ENCODE results near the gene ADK. TPM values are rescaled to one million over a fixed set of nuclear protein-coding genes. Genes with fewer than 3 reads are reported as not detected.
A peak's percentile ranks its signal among the peaks of the same experiment; 100 is the strongest.

ADK gene
- 10 to 100 TPM; 56.5 to 57.4 TPM for total RNA-seq

DNA sequence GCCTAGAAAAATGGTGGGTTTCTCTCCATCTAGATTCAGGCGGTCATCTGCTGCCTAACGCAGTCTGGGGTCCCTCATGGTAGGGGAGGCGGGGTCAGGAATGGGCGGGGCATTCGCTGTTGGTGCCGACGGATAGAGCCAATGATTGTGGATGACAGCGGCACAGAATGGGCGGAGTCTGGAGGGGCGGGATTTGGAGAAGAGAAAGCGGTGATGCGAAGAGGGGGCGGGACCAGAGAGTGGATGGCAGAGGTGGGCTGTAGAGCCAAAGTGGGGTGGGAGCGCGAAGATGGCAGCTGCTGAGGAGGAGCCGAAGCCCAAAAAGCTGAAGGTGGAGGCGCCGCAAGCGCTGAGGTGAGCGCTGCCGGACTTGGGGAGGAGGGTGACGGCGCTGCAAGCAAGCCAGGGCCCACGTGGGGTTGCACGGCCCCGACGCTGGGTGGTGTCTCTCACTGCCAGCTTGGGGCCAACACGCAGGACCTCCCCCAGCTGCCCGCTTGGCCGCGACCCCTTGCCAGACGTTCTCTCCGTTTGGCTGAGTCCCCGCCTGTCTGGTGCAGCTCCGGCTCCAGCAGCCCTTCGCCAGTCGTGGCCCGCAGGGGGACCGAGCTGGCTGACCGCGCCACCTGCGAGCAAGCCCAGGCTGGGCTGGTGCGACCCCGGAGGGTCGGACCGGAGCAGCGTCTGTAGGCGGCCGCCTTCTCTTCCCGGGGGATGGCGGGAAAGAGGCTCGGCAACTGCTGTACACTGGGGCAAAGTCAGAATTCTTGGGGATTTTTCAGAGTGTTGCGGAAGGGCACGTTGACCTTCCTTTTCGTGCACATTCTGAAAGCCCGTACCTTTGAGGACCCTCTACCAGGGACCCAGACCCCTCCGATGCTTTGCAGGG, at the start of gene ADK:
ADK (plus strand) TSS at position 232 of the 889 bp plus-strand sequence; CDS start at position 290, 58 bp downstream.
- Mint-ChIP-seq H3K36me3 (peaks cover 10% of the 10 kb centered on the region), H3K4me1 (peaks cover 39% of the 10 kb centered on the region), H3K27me3 (no peaks in the 10 kb centered on the region), H3K27ac (peak within 1 kb of the TSS; percentile 61), H3K4me3 (no peak within 1 kb of the TSS), H3K9me3 (no peaks in the 10 kb centered on the region)
- peak; percentile 99 for DNase-seq

DNA sequence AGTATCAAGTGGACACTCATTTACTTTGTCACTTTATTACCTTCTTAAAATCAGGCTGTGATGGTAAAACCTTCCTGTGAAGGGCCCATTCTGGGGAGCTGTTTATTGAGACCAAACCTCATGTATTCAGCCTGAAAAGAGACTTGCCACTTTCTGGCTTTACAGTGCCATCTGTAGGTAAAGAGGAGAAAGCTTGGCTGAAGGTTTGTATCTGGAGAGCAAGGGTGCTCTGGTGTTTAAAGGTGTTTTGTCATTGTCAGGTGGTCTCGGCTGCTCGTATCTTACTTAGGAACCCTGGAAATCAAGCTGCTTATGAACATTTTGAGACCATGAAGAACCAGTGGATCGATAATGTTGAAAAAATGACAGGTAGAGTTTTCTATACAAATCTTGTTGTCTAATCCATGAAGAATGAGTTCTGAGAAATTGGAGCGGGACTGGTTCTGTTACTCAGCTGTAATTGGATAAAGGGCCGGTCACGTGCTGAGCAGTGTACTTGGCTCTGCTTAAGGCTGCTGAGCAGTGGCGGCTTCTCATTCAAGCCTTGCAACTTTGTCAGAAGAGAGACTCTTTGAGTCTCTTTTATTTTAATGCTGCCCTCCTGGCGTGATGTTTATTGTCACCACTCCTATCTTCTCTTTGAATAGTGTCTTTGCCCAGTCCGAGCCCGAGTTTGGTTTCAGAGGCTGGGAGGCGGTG, 47.3 kb upstream of the ADK start:
- peaks cover 5% of the 10 kb centered on the region for H3K36me3 Mint-ChIP-seq
- H3K27me3 Mint-ChIP-seq = no peaks in the 10 kb centered on the region
- no peaks in the 10 kb centered on the region for H3K4me1 Mint-ChIP-seq
- no peak for DNase-seq
- H3K9me3 Mint-ChIP-seq = no peaks in the 10 kb centered on the region
- no peak overlapping the region for H3K27ac Mint-ChIP-seq
- no peak overlapping the region for H3K4me3 Mint-ChIP-seq

DNA sequence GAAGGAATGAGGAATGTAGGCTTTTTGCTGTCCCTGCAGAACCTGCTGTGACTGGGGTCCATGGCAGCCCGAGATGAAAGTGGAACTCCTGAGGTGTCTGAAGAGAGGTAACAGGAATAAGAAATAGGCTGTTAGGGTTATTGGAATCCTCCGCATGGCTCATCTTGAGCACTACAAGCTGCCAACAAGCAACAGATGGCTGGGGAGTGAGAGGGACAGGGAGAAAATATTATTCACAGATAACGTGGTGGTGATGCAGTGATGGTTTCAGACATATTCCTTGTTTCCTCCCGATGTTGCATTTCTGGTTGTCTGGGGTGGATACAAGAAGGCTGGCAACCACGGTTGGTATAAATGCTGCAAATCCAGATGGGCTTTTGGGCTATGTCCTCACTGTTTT, 46.5 kb upstream of the ADK start:
- Mint-ChIP-seq H3K4me3 (no peak overlapping the region), H3K4me1 (no peaks in the 10 kb centered on the region), H3K27me3 (no peaks in the 10 kb centered on the region), H3K36me3 (peaks cover 5% of the 10 kb centered on the region), H3K9me3 (no peaks in the 10 kb centered on the region), H3K27ac (no peak overlapping the region)
- DNase-seq = no peak

DNA sequence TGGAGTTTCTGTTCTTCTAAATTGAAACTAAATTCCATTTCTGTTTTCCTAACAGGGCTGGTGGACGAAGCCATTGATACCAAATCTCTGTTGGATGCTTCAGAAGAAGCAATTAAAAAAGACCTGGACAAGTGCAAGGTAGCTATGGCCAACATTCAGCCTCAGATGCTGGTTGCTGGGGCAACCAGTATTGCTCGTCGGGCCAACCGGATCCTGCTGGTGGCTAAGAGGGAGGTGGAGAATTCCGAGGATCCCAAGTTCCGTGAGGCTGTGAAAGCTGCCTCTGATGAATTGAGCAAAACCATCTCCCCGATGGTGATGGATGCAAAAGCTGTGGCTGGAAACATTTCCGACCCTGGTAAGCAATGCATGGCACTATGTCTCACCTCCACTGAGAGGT, 46.0 kb upstream of the ADK start:
- peaks cover 5% of the 10 kb centered on the region for H3K36me3 Mint-ChIP-seq
- H3K27me3 Mint-ChIP-seq = no peaks in the 10 kb centered on the region
- no peaks in the 10 kb centered on the region for H3K4me1 Mint-ChIP-seq
- no peaks in the 10 kb centered on the region for H3K9me3 Mint-ChIP-seq
- no peak overlapping the region for H3K4me3 Mint-ChIP-seq
- no peak for DNase-seq
- H3K27ac Mint-ChIP-seq = no peak overlapping the region

DNA sequence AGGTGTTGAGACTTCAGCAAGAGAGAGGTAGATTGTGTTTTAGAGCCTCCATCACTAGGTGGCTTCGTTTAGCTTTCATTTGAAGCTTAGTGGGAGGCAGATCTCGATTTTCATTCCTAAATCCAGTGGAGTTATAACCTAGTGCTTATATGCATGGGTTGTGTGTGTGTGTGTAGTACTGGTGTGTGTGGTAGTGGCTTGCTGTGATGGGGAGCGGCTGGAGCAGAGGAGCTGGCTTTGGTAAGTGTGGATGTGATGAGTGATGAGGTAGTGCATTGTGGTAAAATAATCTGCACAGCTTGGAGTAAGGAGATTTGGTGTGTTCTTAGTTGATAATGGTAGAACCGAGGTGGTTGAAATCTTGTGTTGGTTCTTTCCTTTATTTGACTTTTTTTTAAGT, 43.6 kb upstream of the ADK start:
- Mint-ChIP-seq H3K27ac (no peak overlapping the region), H3K9me3 (no peaks in the 10 kb centered on the region), H3K27me3 (no peaks in the 10 kb centered on the region), H3K4me1 (no peaks in the 10 kb centered on the region), H3K36me3 (peaks cover 9% of the 10 kb centered on the region), H3K4me3 (no peak overlapping the region)
- no peak for DNase-seq

DNA sequence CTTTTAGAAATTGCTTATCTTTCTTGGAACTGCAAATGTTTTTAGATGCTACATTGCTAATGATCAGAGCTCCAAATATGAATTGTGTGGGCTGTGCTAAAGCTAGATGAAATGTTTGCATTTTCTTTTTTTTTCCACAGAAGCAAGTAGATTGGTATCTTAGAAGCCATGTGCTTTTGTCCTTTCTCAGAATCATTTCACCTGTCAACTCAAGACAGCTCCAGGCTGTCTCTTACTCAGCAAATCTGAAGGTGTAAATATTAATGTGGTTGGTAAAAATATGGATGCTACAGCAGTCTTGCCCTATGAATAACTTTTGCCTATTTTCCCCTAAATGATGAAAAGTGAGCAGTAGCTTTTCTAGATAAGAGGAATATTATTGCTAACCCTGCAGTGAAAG, 41.6 kb upstream of the ADK start:
- no peaks in the 10 kb centered on the region for H3K27me3 Mint-ChIP-seq
- no peaks in the 10 kb centered on the region for H3K4me1 Mint-ChIP-seq
- no peak overlapping the region for H3K4me3 Mint-ChIP-seq
- DNase-seq = no peak
- peaks cover 13% of the 10 kb centered on the region for H3K36me3 Mint-ChIP-seq
- no peaks in the 10 kb centered on the region for H3K9me3 Mint-ChIP-seq
- no peak overlapping the region for H3K27ac Mint-ChIP-seq

DNA sequence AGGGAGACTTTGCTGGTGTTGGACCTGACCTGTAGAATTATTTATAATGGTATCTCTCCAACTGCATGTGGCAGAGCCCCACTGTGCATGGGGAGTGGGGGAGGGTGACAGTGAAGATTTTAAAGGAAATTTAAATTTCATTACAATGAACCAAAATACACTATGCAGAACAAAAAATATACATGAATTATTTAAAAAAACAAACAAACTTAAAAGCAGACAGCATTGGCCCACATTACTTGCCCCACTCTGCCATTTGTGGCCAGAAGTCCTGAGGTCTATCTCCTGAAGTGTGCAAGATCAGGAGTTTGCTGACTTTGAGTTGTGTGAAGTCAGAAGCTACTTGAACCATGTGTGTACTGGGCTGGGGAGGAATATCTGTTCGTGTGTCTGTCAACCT, 40.9 kb upstream of the ADK start:
- Mint-ChIP-seq H3K4me3 (no peak overlapping the region), H3K27ac (no peak overlapping the region)

DNA sequence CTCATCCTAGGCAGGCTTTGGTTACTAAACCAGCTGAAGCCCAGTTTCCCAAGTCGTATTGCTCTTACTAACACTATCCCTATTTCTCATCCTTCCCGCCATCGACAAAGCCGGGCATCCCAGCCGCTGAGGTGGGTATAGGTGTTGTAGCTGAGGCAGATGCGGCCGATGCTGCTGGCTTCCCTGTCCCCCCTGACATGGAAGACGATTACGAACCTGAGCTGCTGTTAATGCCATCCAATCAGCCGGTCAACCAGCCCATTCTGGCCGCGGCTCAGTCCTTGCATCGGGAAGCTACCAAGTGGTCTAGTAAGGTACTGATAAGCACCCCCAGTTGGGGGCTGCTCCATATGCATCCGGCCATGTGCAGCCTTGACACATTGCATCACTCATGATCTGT, 39.2 kb upstream of the ADK start:
- H3K27me3 Mint-ChIP-seq = no peaks in the 10 kb centered on the region
- no peak overlapping the region for H3K4me3 Mint-ChIP-seq
- H3K27ac Mint-ChIP-seq = no peak overlapping the region
- H3K9me3 Mint-ChIP-seq = no peaks in the 10 kb centered on the region
- peaks cover 19% of the 10 kb centered on the region for H3K36me3 Mint-ChIP-seq
- no peaks in the 10 kb centered on the region for H3K4me1 Mint-ChIP-seq
- no peak for DNase-seq

More for the DNA sequence above, 40.9 kb upstream of the ADK start:
- Mint-ChIP-seq H3K27me3 (no peaks in the 10 kb centered on the region), H3K4me1 (no peaks in the 10 kb centered on the region), H3K9me3 (no peaks in the 10 kb centered on the region), H3K36me3 (peaks cover 14% of the 10 kb centered on the region)
- no peak for DNase-seq

DNA sequence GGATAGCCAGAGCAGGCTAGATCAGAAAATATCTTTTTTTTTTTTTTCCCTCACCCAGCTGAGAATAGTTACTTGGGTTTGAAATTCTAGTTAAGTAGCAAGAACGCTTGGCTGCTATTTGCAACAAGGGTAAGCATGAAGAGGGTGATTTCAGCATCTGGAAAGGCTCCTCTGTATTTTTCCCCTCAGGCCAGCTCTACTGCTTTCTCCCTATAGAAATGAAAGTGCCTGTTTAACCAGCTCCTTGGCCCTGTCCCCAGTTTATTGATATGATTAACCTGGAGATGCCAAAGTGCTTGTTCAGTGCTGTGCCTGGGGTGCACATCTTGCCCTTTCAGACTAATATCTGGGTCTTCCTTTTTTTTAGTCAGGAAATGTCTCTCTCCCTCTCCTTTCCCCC, 37.5 kb upstream of the ADK start:
- H3K4me3 Mint-ChIP-seq = no peak overlapping the region
- peaks cover 4% of the 10 kb centered on the region for H3K4me1 Mint-ChIP-seq
- no peaks in the 10 kb centered on the region for H3K27me3 Mint-ChIP-seq
- DNase-seq = no peak
- H3K27ac Mint-ChIP-seq = no peak overlapping the region
- no peaks in the 10 kb centered on the region for H3K9me3 Mint-ChIP-seq
- H3K36me3 Mint-ChIP-seq = peaks cover 26% of the 10 kb centered on the region

DNA sequence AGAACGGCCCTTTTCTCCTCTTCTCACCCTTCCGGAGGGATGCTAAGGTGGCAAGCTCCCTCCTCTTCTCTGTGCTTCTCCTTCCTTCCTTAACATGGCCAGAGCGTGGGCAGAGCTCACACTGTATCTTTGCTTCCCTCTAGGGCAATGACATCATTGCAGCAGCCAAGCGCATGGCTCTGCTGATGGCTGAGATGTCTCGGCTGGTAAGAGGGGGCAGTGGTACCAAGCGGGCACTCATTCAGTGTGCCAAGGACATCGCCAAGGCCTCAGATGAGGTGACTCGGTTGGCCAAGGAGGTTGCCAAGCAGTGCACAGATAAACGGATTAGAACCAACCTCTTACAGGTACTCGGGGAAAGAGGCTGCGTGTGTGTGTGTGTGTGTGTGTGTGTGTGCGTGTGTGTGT, 37.0 kb upstream of the ADK start:
- H3K27me3 Mint-ChIP-seq = no peaks in the 10 kb centered on the region
- no peak overlapping the region for H3K27ac Mint-ChIP-seq
- H3K9me3 Mint-ChIP-seq = no peaks in the 10 kb centered on the region
- H3K36me3 Mint-ChIP-seq = peaks cover 29% of the 10 kb centered on the region
- peaks cover 4% of the 10 kb centered on the region for H3K4me1 Mint-ChIP-seq
- H3K4me3 Mint-ChIP-seq = no peak overlapping the region
- DNase-seq = no peak

DNA sequence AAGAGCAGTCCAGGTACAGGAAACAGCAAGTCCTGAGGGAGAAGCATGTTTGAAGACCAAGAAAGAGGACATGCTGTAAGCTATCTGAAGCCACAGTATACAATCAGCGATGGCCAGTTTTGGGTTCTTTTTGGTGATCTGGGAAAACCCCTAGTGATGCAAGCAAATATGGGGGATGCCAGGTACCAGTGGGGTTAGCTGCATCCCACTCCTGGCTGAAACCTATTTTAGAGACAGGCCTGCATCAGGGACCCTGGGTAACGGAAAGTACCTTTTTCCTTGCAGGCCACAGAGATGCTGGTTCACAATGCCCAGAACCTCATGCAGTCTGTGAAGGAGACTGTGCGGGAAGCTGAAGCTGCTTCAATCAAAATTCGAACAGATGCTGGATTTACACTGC, 33.3 kb upstream of the ADK start:
- Mint-ChIP-seq H3K27me3 (no peaks in the 10 kb centered on the region), H3K4me1 (peaks cover 8% of the 10 kb centered on the region), H3K4me3 (no peak overlapping the region), H3K36me3 (peaks cover 46% of the 10 kb centered on the region), H3K27ac (peak overlapping the region; percentile 74), H3K9me3 (no peaks in the 10 kb centered on the region)
- peak; percentile 3 for DNase-seq

DNA sequence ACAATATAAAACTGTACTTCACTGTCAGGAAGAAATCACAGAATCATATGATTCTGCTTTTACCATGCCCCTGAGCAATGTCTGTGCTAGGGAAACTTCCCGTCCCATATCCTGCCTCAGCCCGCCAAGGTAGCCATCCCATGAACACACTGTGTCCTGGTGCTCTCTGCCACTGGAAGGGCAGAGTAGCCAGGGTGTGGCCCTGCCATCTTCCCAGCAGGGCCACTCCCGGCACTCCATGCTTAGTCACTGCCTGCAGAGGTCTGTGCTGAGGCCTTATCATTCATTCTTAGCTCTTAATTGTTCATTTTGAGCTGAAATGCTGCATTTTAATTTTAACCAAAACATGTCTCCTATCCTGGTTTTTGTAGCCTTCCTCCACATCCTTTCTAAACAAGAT, 32.2 kb upstream of the ADK start:
- peaks cover 11% of the 10 kb centered on the region for H3K4me1 Mint-ChIP-seq
- peaks cover 45% of the 10 kb centered on the region for H3K36me3 Mint-ChIP-seq
- H3K4me3 Mint-ChIP-seq = no peak overlapping the region
- no peaks in the 10 kb centered on the region for H3K27me3 Mint-ChIP-seq
- no peak for DNase-seq
- H3K9me3 Mint-ChIP-seq = no peaks in the 10 kb centered on the region
- H3K27ac Mint-ChIP-seq = peak overlapping the region; percentile 49

DNA sequence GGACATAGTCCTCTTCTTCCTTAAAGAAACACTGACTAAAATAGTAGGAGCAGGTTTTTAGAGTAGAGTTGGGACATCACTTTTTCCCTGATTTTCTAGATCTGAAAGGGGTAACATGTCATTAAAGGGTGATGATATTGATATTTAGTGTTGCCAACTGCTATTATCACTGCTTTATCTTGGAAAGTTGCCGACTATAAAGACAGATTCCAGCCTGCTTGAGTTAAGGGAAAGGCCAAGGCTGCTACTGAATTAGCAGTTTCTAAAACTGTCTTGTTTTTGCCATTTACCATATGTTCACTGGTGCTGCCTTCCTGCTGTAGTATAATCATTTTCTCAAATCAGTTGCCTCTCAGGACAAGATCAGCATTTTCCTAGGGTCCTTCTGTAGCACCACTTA, 30.1 kb upstream of the ADK start:
- Mint-ChIP-seq H3K27ac (no peak overlapping the region), H3K4me1 (peaks cover 11% of the 10 kb centered on the region), H3K9me3 (no peaks in the 10 kb centered on the region), H3K4me3 (no peak overlapping the region), H3K36me3 (peaks cover 40% of the 10 kb centered on the region), H3K27me3 (no peaks in the 10 kb centered on the region)
- no peak for DNase-seq

DNA sequence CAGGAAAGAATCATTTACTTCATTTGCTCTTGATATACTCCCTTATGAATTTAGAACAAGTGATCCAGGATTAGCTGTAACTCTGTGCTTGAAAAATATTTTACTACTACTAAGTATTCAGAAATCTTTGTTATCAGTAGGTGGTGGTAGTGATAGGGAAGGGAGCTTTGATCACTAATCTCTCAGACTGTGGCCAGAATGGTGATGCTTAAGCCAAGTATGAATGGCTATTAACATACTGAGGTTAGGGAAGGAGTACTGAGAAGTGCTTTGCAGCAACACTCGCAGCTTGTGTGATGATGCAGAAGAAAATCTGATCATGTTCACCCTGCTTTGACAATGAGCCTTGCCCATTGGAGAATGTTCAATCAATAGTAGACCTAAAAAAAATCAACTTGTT, 29.7 kb upstream of the ADK start:
- Mint-ChIP-seq H3K4me1 (peaks cover 11% of the 10 kb centered on the region), H3K36me3 (peaks cover 39% of the 10 kb centered on the region), H3K4me3 (no peak overlapping the region), H3K27ac (no peak overlapping the region), H3K9me3 (no peaks in the 10 kb centered on the region), H3K27me3 (no peaks in the 10 kb centered on the region)
- no peak for DNase-seq

DNA sequence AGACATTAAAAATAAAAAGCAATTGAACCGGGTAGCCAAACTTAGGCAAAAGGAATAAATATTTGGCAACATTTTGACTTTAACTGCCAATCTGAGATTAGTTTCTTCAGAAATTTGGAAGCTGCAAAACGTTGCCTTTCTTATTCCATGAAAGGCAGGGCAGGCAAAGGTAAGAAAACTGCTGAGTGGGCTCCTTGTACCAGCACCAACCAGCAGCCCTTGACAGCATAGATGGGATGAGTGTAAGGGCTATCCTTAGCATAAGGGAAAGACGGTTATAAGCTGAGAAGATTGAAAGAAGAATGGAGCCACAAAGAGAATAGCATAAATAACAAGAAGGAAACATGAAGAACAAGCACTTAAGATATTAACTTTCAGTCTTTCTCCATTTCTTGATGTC, 29.0 kb upstream of the ADK start:
- peaks cover 36% of the 10 kb centered on the region for H3K36me3 Mint-ChIP-seq
- H3K4me3 Mint-ChIP-seq = no peak overlapping the region
- H3K27me3 Mint-ChIP-seq = no peaks in the 10 kb centered on the region
- H3K4me1 Mint-ChIP-seq = peaks cover 11% of the 10 kb centered on the region
- H3K27ac Mint-ChIP-seq = peak overlapping the region; percentile 28
- no peak for DNase-seq
- H3K9me3 Mint-ChIP-seq = no peaks in the 10 kb centered on the region

DNA sequence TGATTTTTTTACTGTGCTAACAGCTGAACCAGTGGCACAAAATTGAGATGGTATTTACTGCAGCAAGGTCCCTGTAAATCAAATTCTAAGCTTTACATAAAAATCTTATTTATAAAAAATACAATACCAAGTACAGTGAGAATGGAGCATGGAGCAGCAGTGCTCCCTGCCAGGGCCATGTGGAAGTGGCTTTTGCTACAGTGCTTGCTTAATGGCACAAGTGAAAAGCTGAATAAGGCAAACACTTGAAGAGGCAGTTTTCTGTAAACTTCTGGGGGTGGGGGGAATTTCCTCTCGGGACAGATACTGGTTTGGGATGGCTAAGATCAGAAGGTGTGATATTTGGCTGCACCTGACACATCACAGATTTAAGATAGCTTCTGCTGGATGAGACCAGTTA, 27.9 kb upstream of the ADK start:
- no peaks in the 10 kb centered on the region for H3K27me3 Mint-ChIP-seq
- peaks cover 7% of the 10 kb centered on the region for H3K4me1 Mint-ChIP-seq
- H3K36me3 Mint-ChIP-seq = peaks cover 32% of the 10 kb centered on the region
- H3K9me3 Mint-ChIP-seq = no peaks in the 10 kb centered on the region
- no peak overlapping the region for H3K4me3 Mint-ChIP-seq
- no peak for DNase-seq
- no peak overlapping the region for H3K27ac Mint-ChIP-seq
